ENCODE results near the gene MT1M. TPM values are rescaled to one million over a fixed set of nuclear protein-coding genes. Genes with fewer than 3 reads are reported as not detected.

MT1M gene
- polyA plus RNA-seq, 2 of the 4 experiments (the other 2 are of a cell fraction) = not detected

GRCh38 chr16:56669840-56670619 is 37.6 kb downstream of the MT1M start:
- Histone ChIP-seq H3K4me1 (no peaks in the 10 kb centered on the region), H3K4me2 (no peak overlapping the region), H3K27ac (no peak overlapping the region), H3K4me3 (no peak overlapping the region), H3K9me3 (no peaks in the 10 kb centered on the region)
- FAIRE-seq (no peak), ATAC-seq (no peak), DNase-seq (ENCODE audit: low read depth in 1 of 2, low spot score in 1 of 2) (no peak)
- CTCF ChIA-PET = interaction anchor here (0.9 to 4.9 kb wide), 3 partner anchors 26 to 193 kb away, joined by 3 to 51 read pairs (median 6); no protein-coding TSS in a partner anchor
- no peak for TF ChIP-seq CHD4 (IDR thresholded peaks at IDR 0.05; ENCODE audit: borderline replicate concordance)
- TF ChIP-seq MAZ (IDR thresholded peaks at IDR 0.05; ENCODE audit: borderline replicate concordance, low read depth, low read length) = no peak
- TF ChIP-seq, protein P1, sequence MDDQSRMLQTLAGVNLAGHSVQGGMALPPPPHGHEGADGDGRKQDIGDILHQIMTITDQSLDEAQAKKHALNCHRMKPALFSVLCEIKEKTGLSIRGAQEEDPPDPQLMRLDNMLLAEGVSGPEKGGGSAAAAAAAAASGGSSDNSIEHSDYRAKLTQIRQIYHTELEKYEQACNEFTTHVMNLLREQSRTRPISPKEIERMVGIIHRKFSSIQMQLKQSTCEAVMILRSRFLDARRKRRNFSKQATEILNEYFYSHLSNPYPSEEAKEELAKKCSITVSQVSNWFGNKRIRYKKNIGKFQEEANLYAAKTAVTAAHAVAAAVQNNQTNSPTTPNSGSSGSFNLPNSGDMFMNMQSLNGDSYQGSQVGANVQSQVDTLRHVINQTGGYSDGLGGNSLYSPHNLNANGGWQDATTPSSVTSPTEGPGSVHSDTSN (IDR thresholded peaks at IDR 0.05) = no peak
- TF ChIP-seq, protein P2, sequence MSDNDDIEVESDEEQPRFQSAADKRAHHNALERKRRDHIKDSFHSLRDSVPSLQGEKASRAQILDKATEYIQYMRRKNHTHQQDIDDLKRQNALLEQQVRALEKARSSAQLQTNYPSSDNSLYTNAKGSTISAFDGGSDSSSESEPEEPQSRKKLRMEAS (IDR thresholded peaks at IDR 0.05) = no peak
- TF ChIP-seq MYC (IDR thresholded peaks at IDR 0.05; ENCODE audit: borderline replicate concordance, low read length) = no peak
- TF ChIP-seq HDAC2 (IDR thresholded peaks at IDR 0.05) = no peak
- TF ChIP-seq HOXB13 (CRISPR knock-in tag; IDR thresholded peaks at IDR 0.05; ENCODE audit: low read depth) = no peak
- TF ChIP-seq TFCP2L1 (CRISPR knock-in tag; IDR thresholded peaks at IDR 0.05) = no peak
- TF ChIP-seq, protein P3, sequence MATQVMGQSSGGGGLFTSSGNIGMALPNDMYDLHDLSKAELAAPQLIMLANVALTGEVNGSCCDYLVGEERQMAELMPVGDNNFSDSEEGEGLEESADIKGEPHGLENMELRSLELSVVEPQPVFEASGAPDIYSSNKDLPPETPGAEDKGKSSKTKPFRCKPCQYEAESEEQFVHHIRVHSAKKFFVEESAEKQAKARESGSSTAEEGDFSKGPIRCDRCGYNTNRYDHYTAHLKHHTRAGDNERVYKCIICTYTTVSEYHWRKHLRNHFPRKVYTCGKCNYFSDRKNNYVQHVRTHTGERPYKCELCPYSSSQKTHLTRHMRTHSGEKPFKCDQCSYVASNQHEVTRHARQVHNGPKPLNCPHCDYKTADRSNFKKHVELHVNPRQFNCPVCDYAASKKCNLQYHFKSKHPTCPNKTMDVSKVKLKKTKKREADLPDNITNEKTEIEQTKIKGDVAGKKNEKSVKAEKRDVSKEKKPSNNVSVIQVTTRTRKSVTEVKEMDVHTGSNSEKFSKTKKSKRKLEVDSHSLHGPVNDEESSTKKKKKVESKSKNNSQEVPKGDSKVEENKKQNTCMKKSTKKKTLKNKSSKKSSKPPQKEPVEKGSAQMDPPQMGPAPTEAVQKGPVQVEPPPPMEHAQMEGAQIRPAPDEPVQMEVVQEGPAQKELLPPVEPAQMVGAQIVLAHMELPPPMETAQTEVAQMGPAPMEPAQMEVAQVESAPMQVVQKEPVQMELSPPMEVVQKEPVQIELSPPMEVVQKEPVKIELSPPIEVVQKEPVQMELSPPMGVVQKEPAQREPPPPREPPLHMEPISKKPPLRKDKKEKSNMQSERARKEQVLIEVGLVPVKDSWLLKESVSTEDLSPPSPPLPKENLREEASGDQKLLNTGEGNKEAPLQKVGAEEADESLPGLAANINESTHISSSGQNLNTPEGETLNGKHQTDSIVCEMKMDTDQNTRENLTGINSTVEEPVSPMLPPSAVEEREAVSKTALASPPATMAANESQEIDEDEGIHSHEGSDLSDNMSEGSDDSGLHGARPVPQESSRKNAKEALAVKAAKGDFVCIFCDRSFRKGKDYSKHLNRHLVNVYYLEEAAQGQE (IDR thresholded peaks at IDR 0.05) = no peak
- TF ChIP-seq RFX5 (IDR thresholded peaks at IDR 0.05) = no peak
- no peak for TF ChIP-seq KDM5A (IDR thresholded peaks at IDR 0.05)
- TF ChIP-seq GATA3 (IDR thresholded peaks at IDR 0.05; ENCODE audit: borderline replicate concordance) = no peak
- no peak for TF ChIP-seq ESRRA (IDR thresholded peaks at IDR 0.05; ENCODE audit: borderline replicate concordance, low read length)
- TF ChIP-seq EHF (CRISPR knock-in tag; IDR thresholded peaks at IDR 0.05) = no peak
- 67% methylated on average over 18 of the region's 19 CpGs for WGBS (ENCODE audit: missing lambda C conversion rate)
- POLR2A ChIA-PET = no interaction called here

GRCh38 chr16:56670620-56670934 is 38.1 kb downstream of the MT1M start:
- ChIA-PET POLR2A (no interaction called here), CTCF (interaction anchor here (0.9 to 4.9 kb wide), 3 partner anchors 27 to 193 kb away, joined by 3 to 51 read pairs (median 6); no protein-coding TSS in a partner anchor)
- ATAC-seq (no peak), DNase-seq (ENCODE audit: low read depth in 1 of 2, low spot score in 1 of 2) (no peak), FAIRE-seq (no peak)
- Histone ChIP-seq H3K9me3 (no peaks in the 10 kb centered on the region), H3K4me3 (no peak overlapping the region), H3K4me2 (no peak overlapping the region), H3K27ac (no peak overlapping the region), H3K4me1 (no peaks in the 10 kb centered on the region)
- TF ChIP-seq CBX2 (IDR thresholded peaks at IDR 0.05; ENCODE audit: borderline replicate concordance, low read depth) (no peak), HOXB13 (CRISPR knock-in tag; IDR thresholded peaks at IDR 0.05; ENCODE audit: low read depth) (no peak), GATA3 (IDR thresholded peaks at IDR 0.05; ENCODE audit: borderline replicate concordance) (no peak), RARB (CRISPR knock-in tag; IDR thresholded peaks at IDR 0.05) (no peak), CHD2 (IDR thresholded peaks at IDR 0.05; ENCODE audit: low read length, partially characterized antibody) (no peak), RCOR1 (IDR thresholded peaks at IDR 0.05; ENCODE audit: low read depth, low read length) (no peak), SREBF2 (IDR thresholded peaks at IDR 0.05) (no peak), ZNF302 (CRISPR knock-in tag; IDR thresholded peaks at IDR 0.05) (no peak), EP300 (IDR thresholded peaks at IDR 0.05) (no peak), FOSB (CRISPR knock-in tag; IDR thresholded peaks at IDR 0.05) (no peak), TP53 (CRISPR knock-in tag; IDR thresholded peaks at IDR 0.05) (no peak), HDAC2 (IDR thresholded peaks at IDR 0.05) (no peak), ELK1 (IDR thresholded peaks at IDR 0.05; ENCODE audit: low read depth, low read length) (no peak), ZFP36 (IDR thresholded peaks at IDR 0.05; ENCODE audit: borderline replicate concordance, partially characterized antibody) (no peak)
- TF ChIP-seq, protein P4, sequence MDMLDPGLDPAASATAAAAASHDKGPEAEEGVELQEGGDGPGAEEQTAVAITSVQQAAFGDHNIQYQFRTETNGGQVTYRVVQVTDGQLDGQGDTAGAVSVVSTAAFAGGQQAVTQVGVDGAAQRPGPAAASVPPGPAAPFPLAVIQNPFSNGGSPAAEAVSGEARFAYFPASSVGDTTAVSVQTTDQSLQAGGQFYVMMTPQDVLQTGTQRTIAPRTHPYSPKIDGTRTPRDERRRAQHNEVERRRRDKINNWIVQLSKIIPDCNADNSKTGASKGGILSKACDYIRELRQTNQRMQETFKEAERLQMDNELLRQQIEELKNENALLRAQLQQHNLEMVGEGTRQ (IDR thresholded peaks at IDR 0.05) = no peak
- TF ChIP-seq, protein P5, sequence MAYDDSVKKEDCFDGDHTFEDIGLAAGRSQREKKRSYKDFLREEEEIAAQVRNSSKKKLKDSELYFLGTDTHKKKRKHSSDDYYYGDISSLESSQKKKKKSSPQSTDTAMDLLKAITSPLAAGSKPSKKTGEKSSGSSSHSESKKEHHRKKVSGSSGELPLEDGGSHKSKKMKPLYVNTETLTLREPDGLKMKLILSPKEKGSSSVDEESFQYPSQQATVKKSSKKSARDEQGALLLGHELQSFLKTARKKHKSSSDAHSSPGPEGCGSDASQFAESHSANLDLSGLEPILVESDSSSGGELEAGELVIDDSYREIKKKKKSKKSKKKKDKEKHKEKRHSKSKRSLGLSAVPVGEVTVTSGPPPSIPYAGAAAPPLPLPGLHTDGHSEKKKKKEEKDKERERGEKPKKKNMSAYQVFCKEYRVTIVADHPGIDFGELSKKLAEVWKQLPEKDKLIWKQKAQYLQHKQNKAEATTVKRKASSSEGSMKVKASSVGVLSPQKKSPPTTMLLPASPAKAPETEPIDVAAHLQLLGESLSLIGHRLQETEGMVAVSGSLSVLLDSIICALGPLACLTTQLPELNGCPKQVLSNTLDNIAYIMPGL (CRISPR knock-in tag; IDR thresholded peaks at IDR 0.05; ENCODE audit: borderline replicate concordance) = no peak
- 68% methylated on average over 2 of the region's 2 CpGs for WGBS (ENCODE audit: missing lambda C conversion rate)
